Peyer's patch (tissue), 4 donors: Measurements from ENCODE around the gene APEH.

Experiments
- CTCF ChIP-seq, 6 experiments: fragments of 450-650 bp in 4 of 6; fragments of 200-600 bp in 2 of 6; sonication (generic) in 1 of 6; IDR thresholded peaks; one replicate each; pipeline ENCODE4 v1.5.1; 2017 to 2019; ENCODE audit warnings: antibody characterized with exemption in 6 of 6, mild to moderate bottlenecking in 3 of 6, moderate library complexity in 1 of 6
- POLR2A ChIP-seq, 2 donors: fragments of 450-650 bp; IDR thresholded peaks; one replicate each; pipeline ENCODE4 v1.5.1; 2017; ENCODE audit warnings: antibody characterized with exemption in 2 of 2, mild to moderate bottlenecking in 2 of 2, moderate library complexity in 2 of 2

- TF ChIP-seq POLR2A (IDR thresholded peaks at IDR 0.05) (no peak), CTCF (IDR thresholded peaks at IDR 0.05) (no peak)
Observed at GRCh38 chr3:49724586-49724985, 50.4 kb downstream of the APEH start.
